ENCODE results near the gene PPP1R3D.

PPP1R3D gene

GRCh38 chr20:59949911-59950310 lies 9.8 kb upstream of the PPP1R3D start:
- no peak for DNase-seq (ENCODE audit: low read depth in 2 of 2)
- no peak overlapping the region for H3K4me3 ChIP-seq (replicated peaks in 1 of 2; ENCODE audit: low read depth in 2 of 2, low read length in 2 of 2)
- no peak for TF ChIP-seq CTCF (IDR thresholded peaks at IDR 0.05; ENCODE audit: low read depth, low read length)

GRCh38 chr20:59948828-59949720 lies 9.0 kb upstream of the PPP1R3D start:
- peak; percentile 73 to 77 for DNase-seq (ENCODE audit: low read depth in 2 of 2)
- H3K4me3 ChIP-seq (replicated peaks in 1 of 2; ENCODE audit: low read depth in 2 of 2, low read length in 2 of 2), result no peak overlapping the region
- TF ChIP-seq CTCF (IDR thresholded peaks at IDR 0.05; ENCODE audit: low read depth, low read length), result peak; percentile 61

- DNase-seq (ENCODE audit: low read depth in 2 of 2), result no peak
- no peak for TF ChIP-seq CTCF (IDR thresholded peaks at IDR 0.05; ENCODE audit: low read depth, low read length)
- no peak overlapping the region for H3K4me3 ChIP-seq (replicated peaks in 1 of 2; ENCODE audit: low read depth in 2 of 2, low read length in 2 of 2)
Observed at GRCh38 chr20:59948212-59948611, 8.1 kb upstream of the PPP1R3D start.

- no peak for DNase-seq (ENCODE audit: low read depth in 2 of 2)
- H3K4me3 ChIP-seq (replicated peaks in 1 of 2; ENCODE audit: low read depth in 2 of 2, low read length in 2 of 2), result no peak overlapping the region
- TF ChIP-seq CTCF (IDR thresholded peaks at IDR 0.05; ENCODE audit: low read depth, low read length), result no peak
Observed at GRCh38 chr20:59947376-59947775, 7.3 kb upstream of the PPP1R3D start.

- peak in 1 of 2 donors; percentile 17 for DNase-seq (ENCODE audit: low read depth in 2 of 2)
- no peak for TF ChIP-seq CTCF (IDR thresholded peaks at IDR 0.05; ENCODE audit: low read depth, low read length)
Observed at GRCh38 chr20:59945731-59946130, 5.6 kb upstream of the PPP1R3D start.

GRCh38 chr20:59945175-59945574 lies 5.1 kb upstream of the PPP1R3D start:
- no peak for TF ChIP-seq CTCF (IDR thresholded peaks at IDR 0.05; ENCODE audit: low read depth, low read length)
- peak in 1 of 2 donors; percentile 30 for DNase-seq (ENCODE audit: low read depth in 2 of 2)
- H3K4me3 ChIP-seq (replicated peaks in 1 of 2; ENCODE audit: low read depth in 2 of 2, low read length in 2 of 2), result no peak overlapping the region

More at GRCh38 chr20:59945731-59946130, 5.6 kb upstream of the PPP1R3D start:
- no peak overlapping the region for H3K4me3 ChIP-seq (replicated peaks in 1 of 2; ENCODE audit: low read depth in 2 of 2, low read length in 2 of 2)

All from cardiac fibroblast (primary cell).